ENCODE data around the gene MAN1C1. TPM values are rescaled to one million over a fixed set of nuclear protein-coding genes. Genes with fewer than 3 reads are reported as not detected.
A peak's percentile ranks its signal among the peaks of the same experiment; 100 is the strongest.

Gene MAN1C1
- total RNA-seq, 1 donor from 2014 or later: 29.1 TPM

GRCh38 chr1:25796811-25797458 lies 180.3 kb downstream of the MAN1C1 start:
- peak overlapping the region; percentile 58 for H3K27ac Mint-ChIP-seq (ENCODE audit: unreplicated experiment)
- H3K9me3 Mint-ChIP-seq (ENCODE audit: unreplicated experiment): no peaks in the 10 kb centered on the region
- H3K27me3 Mint-ChIP-seq (ENCODE audit: unreplicated experiment): peaks cover 7% of the 10 kb centered on the region
- peak overlapping the region; percentile 49 for H3K4me3 Mint-ChIP-seq (ENCODE audit: unreplicated experiment)
- H3K36me3 Mint-ChIP-seq (ENCODE audit: low read depth, unreplicated experiment): peaks cover 11% of the 10 kb centered on the region
- DNase-seq (ENCODE audit: low spot score): peak; percentile 93
- H3K4me1 Mint-ChIP-seq (ENCODE audit: unreplicated experiment): peaks cover 38% of the 10 kb centered on the region
- peak; percentile 76 for TF ChIP-seq CTCF (IDR thresholded peaks at IDR 0.05; ENCODE audit: unreplicated experiment)

DNA sequence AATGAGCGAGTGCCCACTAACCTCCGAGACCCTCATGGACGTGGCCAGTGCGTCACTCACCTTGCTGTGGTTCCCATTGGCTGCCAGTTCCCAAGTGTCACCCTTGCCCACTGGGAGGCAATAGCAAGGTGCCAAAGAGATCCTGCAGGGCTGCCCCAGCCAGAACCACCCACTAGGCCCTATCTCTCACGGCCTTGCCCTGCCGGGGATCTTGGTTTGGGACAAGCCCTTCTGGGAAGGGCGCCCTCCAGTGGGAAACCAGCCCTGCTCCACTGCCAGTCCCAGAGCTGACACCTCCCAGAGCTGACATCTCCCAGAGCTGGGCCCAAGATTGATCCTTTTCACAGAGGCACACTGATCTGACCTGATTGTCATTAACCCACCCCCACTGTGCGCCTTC lies 181.3 kb downstream of the MAN1C1 start:
- DNase-seq (ENCODE audit: low spot score): peak; percentile 68
- Mint-ChIP-seq H3K27ac (ENCODE audit: unreplicated experiment) (peak overlapping the region; percentile 36), H3K9me3 (ENCODE audit: unreplicated experiment) (no peaks in the 10 kb centered on the region), H3K4me1 (ENCODE audit: unreplicated experiment) (peaks cover 46% of the 10 kb centered on the region), H3K4me3 (ENCODE audit: unreplicated experiment) (peak overlapping the region; percentile 65), H3K36me3 (ENCODE audit: low read depth, unreplicated experiment) (peaks cover 11% of the 10 kb centered on the region), H3K27me3 (ENCODE audit: unreplicated experiment) (peaks cover 7% of the 10 kb centered on the region)
- peak; percentile 43 for TF ChIP-seq CTCF (IDR thresholded peaks at IDR 0.05; ENCODE audit: unreplicated experiment)

GRCh38 chr1:25798666-25799351 lies 182.2 kb downstream of the MAN1C1 start:
- Mint-ChIP-seq H3K4me3 (ENCODE audit: unreplicated experiment) (peak overlapping the region; percentile 86), H3K36me3 (ENCODE audit: low read depth, unreplicated experiment) (peaks cover 11% of the 10 kb centered on the region), H3K4me1 (ENCODE audit: unreplicated experiment) (peaks cover 48% of the 10 kb centered on the region), H3K9me3 (ENCODE audit: unreplicated experiment) (no peaks in the 10 kb centered on the region), H3K27ac (ENCODE audit: unreplicated experiment) (no peak overlapping the region), H3K27me3 (ENCODE audit: unreplicated experiment) (peaks cover 7% of the 10 kb centered on the region)
- DNase-seq (ENCODE audit: low spot score): no peak
- no peak for TF ChIP-seq CTCF (IDR thresholded peaks at IDR 0.05; ENCODE audit: unreplicated experiment)

GRCh38 chr1:25799352-25799934 lies 182.9 kb downstream of the MAN1C1 start:
- Mint-ChIP-seq H3K36me3 (ENCODE audit: low read depth, unreplicated experiment) (peaks cover 11% of the 10 kb centered on the region), H3K9me3 (ENCODE audit: unreplicated experiment) (no peaks in the 10 kb centered on the region), H3K4me3 (ENCODE audit: unreplicated experiment) (peak overlapping the region; percentile 86), H3K4me1 (ENCODE audit: unreplicated experiment) (peaks cover 52% of the 10 kb centered on the region), H3K27me3 (ENCODE audit: unreplicated experiment) (peaks cover 7% of the 10 kb centered on the region), H3K27ac (ENCODE audit: unreplicated experiment) (peak overlapping the region; percentile 72)
- no peak for DNase-seq (ENCODE audit: low spot score)
- no peak for TF ChIP-seq CTCF (IDR thresholded peaks at IDR 0.05; ENCODE audit: unreplicated experiment)

Data from endothelial cell (in vitro differentiated cells).